IMR-90 (cell line): Measurements from ENCODE around the gene C2orf92. TPM values are rescaled to one million over a fixed set of nuclear protein-coding genes. Genes with fewer than 3 reads are reported as not detected.
A peak's percentile ranks its signal among the peaks of the same experiment; 100 is the strongest.

ENCODE experiments used
- ATAC-seq: fragments of 200-7000 bp; cut with Tn5 transposase; 2 replicates; pipeline ENCODE4 v1.9.1; 2020; ENCODE audit warnings: low read depth, mild to moderate bottlenecking, moderate library complexity
- BruUV-seq: library from RNA; stranded (reverse); fragments of 400-500 nt; replicated peaks from 2 replicates; lab custom pipeline; 2021; lab: Mats Ljungman, UMichigan
- CTCF ChIA-PET: fragments of 300-600 bp; formaldehyde crosslinking; extraction: SDS; loops from one replicate; lab custom pipeline; 2021; ENCODE audit warnings: antibody characterized with exemption; lab: Yijun Ruan, JAX
- POLR2A ChIA-PET: fragments of 300-600 bp; sonication (Branson Sonifier 250); formaldehyde crosslinking; loops from one replicate; lab custom pipeline; 2022; ENCODE audit warnings: antibody characterized with exemption; ENCODE audit not compliant: unreplicated experiment; lab: Charles Lee
- DNase-seq: peaks from one replicate; pipeline ENCODE4 v3.0.0; 2013
- H2AFZ ChIP-seq: replicated peaks from 2 replicates; pipeline ENCODE3; 2013; ENCODE audit warnings: low read length, mild to moderate bottlenecking; ENCODE audit not compliant: poor library complexity
- H2AK5ac ChIP-seq: 2 replicates; pipeline ENCODE4 v1.6.1; 2013; ENCODE audit warnings: low read depth, low read length, inconsistent platforms
- H2AK9ac ChIP-seq: replicated peaks from 2 replicates; pipeline ENCODE3; 2013; ENCODE audit warnings: mild to moderate bottlenecking, low read depth, low read length, moderate library complexity; ENCODE audit not compliant: poor library complexity
- H2BK120ac ChIP-seq: 2 replicates; pipeline ENCODE4 v1.6.1; 2013; ENCODE audit warnings: low read depth, low read length, inconsistent platforms
- H2BK15ac ChIP-seq: 3 replicates; pipeline ENCODE4 v1.6.1; 2013; ENCODE audit warnings: low read depth, low read length, inconsistent platforms
- H2BK20ac ChIP-seq: 2 replicates; pipeline ENCODE4 v1.6.1; 2013; ENCODE audit warnings: low read depth, mild to moderate bottlenecking, inconsistent platforms, low read length, moderate library complexity
- H2BK5ac ChIP-seq: 2 replicates; pipeline ENCODE4 v1.6.1; 2013; ENCODE audit warnings: mild to moderate bottlenecking, low read depth, low read length, inconsistent platforms; ENCODE audit not compliant: poor library complexity, severe bottlenecking
- H3K14ac ChIP-seq: replicated peaks from 2 replicates; pipeline ENCODE4 v1.6.1; 2013; ENCODE audit warnings: low read depth, low read length, inconsistent platforms
- H3K18ac ChIP-seq: 2 replicates; pipeline ENCODE4 v1.6.1; 2013; ENCODE audit warnings: low read depth, low read length, control low read depth
- H3K23ac ChIP-seq: 2 replicates; pipeline ENCODE4 v1.6.1; 2013; ENCODE audit warnings: low read depth, low read length, inconsistent platforms
- H3K27ac ChIP-seq: 2 replicates; pipeline ENCODE4 v1.5.1; 2013; ENCODE audit warnings: mild to moderate bottlenecking, control low read depth, low read length; ENCODE audit not compliant: insufficient read depth
- H3K27me3 ChIP-seq: 2 replicates; pipeline ENCODE4 v1.6.1; 2013; ENCODE audit warnings: low read length; ENCODE audit not compliant: control insufficient read depth, insufficient read depth
- H3K36me3 ChIP-seq: 2 replicates; pipeline ENCODE4 v1.6.1; 2013; ENCODE audit warnings: low read length, mixed read lengths; ENCODE audit not compliant: control insufficient read depth, insufficient read depth
- H3K4ac ChIP-seq: 2 replicates; pipeline ENCODE4 v1.6.1; 2013; ENCODE audit warnings: low read depth, low read length, inconsistent platforms
- H3K4me1 ChIP-seq: 2 replicates; pipeline ENCODE4 v1.6.1; 2013; ENCODE audit warnings: low read length, mixed read lengths; ENCODE audit not compliant: control insufficient read depth, insufficient read depth
- H3K4me2 ChIP-seq: 2 replicates; pipeline ENCODE4 v1.6.1; 2013; ENCODE audit warnings: low read depth, mild to moderate bottlenecking, control low read depth, low read length, moderate library complexity
- H3K4me3 ChIP-seq: 2 replicates; pipeline ENCODE4 v1.5.1; 2013; ENCODE audit warnings: low read depth, mild to moderate bottlenecking, control low read depth, low read length, moderate library complexity; ENCODE audit not compliant: insufficient read depth
- H3K56ac ChIP-seq: 2 replicates; pipeline ENCODE4 v1.6.1; 2013; ENCODE audit warnings: low read length, inconsistent platforms; ENCODE audit not compliant: insufficient read depth; ENCODE audit errors: extremely low read depth
- H3K79me1 ChIP-seq, 2 experiments: 2 replicates each; pipeline ENCODE4 v1.6.1; 2013; ENCODE audit warnings: low read length in 2 of 2, inconsistent platforms in 1 of 2, low read depth in 1 of 2
- H3K9ac ChIP-seq: 2 replicates; pipeline ENCODE4 v1.6.1; 2013; ENCODE audit warnings: low read depth, low read length, control low read depth
- H3K9me1 ChIP-seq: 2 replicates; pipeline ENCODE4 v1.6.1; 2013; ENCODE audit warnings: low read length, inconsistent platforms; ENCODE audit not compliant: insufficient read depth
- H3K9me3 ChIP-seq: 2 replicates; pipeline ENCODE4 v1.6.1; 2013; ENCODE audit warnings: low read length; ENCODE audit not compliant: control insufficient read depth, insufficient read depth
- H4K20me1 ChIP-seq: 2 replicates; pipeline ENCODE4 v1.6.1; 2013; ENCODE audit warnings: low read length, inconsistent platforms; ENCODE audit not compliant: insufficient read depth
- H4K5ac ChIP-seq: 2 replicates; pipeline ENCODE4 v1.6.1; 2013; ENCODE audit warnings: mild to moderate bottlenecking, low read depth, low read length, control low read depth
- H4K8ac ChIP-seq, 2 experiments: 2 replicates each; pipeline ENCODE4 v1.6.1; 2013; ENCODE audit warnings: low read depth in 2 of 2, low read length in 2 of 2, control low read depth in 1 of 2, inconsistent platforms in 1 of 2
- H4K91ac ChIP-seq: 2 replicates; pipeline ENCODE4 v1.6.1; 2013; ENCODE audit warnings: low read depth, low read length, inconsistent platforms; ENCODE audit not compliant: insufficient read depth
- BHLHE40 ChIP-seq: fragments of 150-350 bp; IDR thresholded peaks from 2 replicates; pipeline ENCODE4 v1.6.1; 2016; ENCODE audit warnings: mild to moderate bottlenecking, low read depth, low read length
- CEBPB ChIP-seq: IDR thresholded peaks from 2 replicates; pipeline ENCODE4 v1.6.1; 2012; ENCODE audit warnings: low read depth, low read length, improper control_type of control experiment
- CHD1 ChIP-seq: IDR thresholded peaks from 2 replicates; pipeline ENCODE4 v1.6.1; 2012; ENCODE audit warnings: low read depth, low read length, improper control_type of control experiment
- FOS ChIP-seq: fragments of 150-350 bp; IDR thresholded peaks from 2 replicates; pipeline ENCODE4 v1.6.1; 2016; ENCODE audit warnings: low read depth, low read length
- MAFK ChIP-seq: IDR thresholded peaks from 2 replicates; pipeline ENCODE4 v1.6.1; 2012; ENCODE audit warnings: low read depth, low read length, improper control_type of control experiment
- MAZ ChIP-seq: IDR thresholded peaks from 2 replicates; pipeline ENCODE4 v1.6.1; 2012; ENCODE audit warnings: low read depth, mild to moderate bottlenecking, low read length, improper control_type of control experiment, moderate library complexity, borderline replicate concordance
- MXI1 ChIP-seq: IDR thresholded peaks from 2 replicates; pipeline ENCODE4 v1.6.1; 2012; ENCODE audit warnings: low read depth, mild to moderate bottlenecking, low read length, moderate library complexity, borderline replicate concordance
- NFE2L2 ChIP-seq: fragments of 150-350 bp; IDR thresholded peaks from 2 replicates; pipeline ENCODE4 v1.6.1; 2016; ENCODE audit warnings: low read depth, mild to moderate bottlenecking, low read length
- POLR2A ChIP-seq: IDR thresholded peaks from 2 replicates; pipeline ENCODE4 v1.6.1; 2012; ENCODE audit warnings: mild to moderate bottlenecking, low read depth, low read length
- RAD21 ChIP-seq: IDR thresholded peaks from 2 replicates; pipeline ENCODE4 v1.6.1; 2012; ENCODE audit warnings: low read length, improper control_type of control experiment
- RCOR1 ChIP-seq: IDR thresholded peaks from 2 replicates; pipeline ENCODE4 v1.6.1; 2012; ENCODE audit warnings: mild to moderate bottlenecking, low read length, improper control_type of control experiment; ENCODE audit not compliant: insufficient replicate concordance
- RFX5 ChIP-seq: IDR thresholded peaks from 2 replicates; pipeline ENCODE4 v1.8.0; 2012; ENCODE audit warnings: low read depth, mild to moderate bottlenecking, low read length, moderate library complexity
- SMC3 ChIP-seq: fragments of 150-350 bp; IDR thresholded peaks from 2 replicates; pipeline ENCODE4 v1.6.1; 2016; ENCODE audit warnings: low read depth, mild to moderate bottlenecking, antibody characterized with exemption, low read length, moderate library complexity
- WGBS, 2 experiments: methylation state at CpG; one replicate each; pipeline versions ENCODE4 v1.1.5 to v1.1.7; 2013; ENCODE audit warnings: missing lambda C conversion rate in 2 of 2; ENCODE audit not compliant: insufficient read length in 1 of 2; ENCODE audit errors: extremely low coverage in 2 of 2; 5-methylcytosine and 5-hydroxymethylcytosine counted together
- dilution Hi-C: fragments of 300-500 bp; cut with HindIII; formaldehyde crosslinking; loops from one replicate; pipeline ENCODE4 v1.14.3; 2018; ENCODE audit warnings: low sequenced_read_pairs; ENCODE audit not compliant: unreplicated experiment
- in situ Hi-C: fragments of 300-500 bp; cut with MboI; formaldehyde crosslinking; loops from 3 replicates; pipeline ENCODE4 v1.14.3; 2019; ENCODE audit warnings: low sequenced_read_pairs, inconsistent platforms, mixed read lengths
- intact Hi-C: fragments of 100-400 bp; cut with micrococcal nuclease; formaldehyde crosslinking; loops from 2 replicates; pipeline ENCODE4 v1.10.0; 2022
- polyA plus RNA-seq, 3 experiments: library from polyadenylated mRNA; depleted of rRNA; stranded (reverse); fragments of >200 nt; gene quantifications; 2 replicates each; pipeline ENCODE4 v1.2.3, GENCODE V29; 2012; ENCODE audit warnings: low replicate concordance in 1 of 3
- total RNA-seq: library from RNA; depleted of rRNA; stranded (reverse); fragments of >200 nt; gene quantifications from 2 replicates; pipeline ENCODE4 v1.2.3, GENCODE V29; 2012
- TF ChIP-seq, protein P1 (sequence below): conservative IDR thresholded peaks from 2 replicates; pipeline ENCODE4 v1.5.1; 2012; ENCODE audit warnings: mild to moderate bottlenecking, low read depth, low read length, improper control_type of control experiment
- TF ChIP-seq, protein P2 (sequence below): fragments of 150-350 bp; IDR thresholded peaks from 2 replicates; pipeline ENCODE4 v1.6.1; 2016; ENCODE audit warnings: low read depth, mild to moderate bottlenecking, low read length, moderate library complexity, borderline replicate concordance
- TF ChIP-seq, protein P3 (sequence below): fragments of 150-350 bp; IDR thresholded peaks from 2 replicates; pipeline ENCODE4 v1.6.1; 2017; ENCODE audit warnings: mild to moderate bottlenecking, antibody characterized with exemption, low read length, low read depth

The C2orf92 gene
- total and polyA plus RNA-seq, 2 of the 4 experiments (the other 2 are of a cell fraction), result 0.90 to 2.5 TPM

DNA sequence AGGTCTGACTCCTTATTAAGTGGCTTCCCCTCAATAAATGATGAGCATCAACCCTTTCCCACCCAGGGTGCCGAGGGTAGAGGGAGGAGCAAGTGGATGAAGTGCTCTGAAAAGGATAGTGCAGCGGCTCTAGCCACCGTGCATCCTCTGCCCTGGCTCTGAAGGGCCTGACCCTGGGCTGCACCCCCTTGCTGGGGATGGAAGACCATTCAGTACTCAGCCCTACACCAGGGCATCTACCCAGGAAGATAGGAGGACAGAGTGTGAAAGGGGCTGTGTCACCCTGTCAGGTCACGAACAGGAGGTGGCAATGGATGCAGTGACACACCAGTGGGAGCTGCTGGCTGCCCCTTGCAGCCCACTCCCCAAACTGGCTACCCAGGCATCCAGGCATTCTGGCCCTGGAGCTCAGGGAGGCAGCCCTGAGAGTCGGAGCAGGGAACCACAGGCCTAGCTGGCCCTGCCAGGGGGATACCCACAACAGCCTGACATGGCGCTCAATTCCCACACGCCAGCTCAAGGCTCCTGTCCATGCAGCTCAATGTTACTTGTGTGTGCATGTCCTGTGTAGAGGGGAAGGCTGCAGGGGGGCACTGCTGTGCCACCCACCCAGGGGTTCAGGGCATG, 13.3 kb upstream of the C2orf92 start:
- Histone ChIP-seq H2AK5ac (no peak overlapping the region), H3K4me2 (no peak overlapping the region), H2AFZ (peak overlapping the region; percentile 24), H3K27ac (no peak overlapping the region), H4K20me1 (no peaks in the 10 kb centered on the region), H2BK20ac (no peak overlapping the region), H3K9me1 (peaks cover 6% of the 10 kb centered on the region; the same call in 1 of the 2 replicates), H3K9me3 (peaks cover 15% of the 10 kb centered on the region), H4K5ac (no peak overlapping the region), H3K79me1 (peaks cover under 1 to 30% of the 10 kb centered on the region in 2 experiments; a peak in 2 of 4 replicates), H3K27me3 (no peaks in the 10 kb centered on the region), H3K36me3 (peaks cover 45% of the 10 kb centered on the region), H4K8ac (no peak overlapping the region), H3K9ac (no peak overlapping the region), H2AK9ac (no peak overlapping the region), H3K56ac (no peak overlapping the region), H3K4me1 (peaks cover 1% of the 10 kb centered on the region; the same call in 1 of the 2 replicates), H3K18ac (no peak overlapping the region), H2BK120ac (no peak overlapping the region), H3K4me3 (no peak overlapping the region), H4K91ac (no peak overlapping the region), H3K4ac (no peak overlapping the region), H2BK5ac (no peak overlapping the region), H2BK15ac (no peak overlapping the region), H3K23ac (no peak overlapping the region), H3K14ac (no peak overlapping the region)
- ChIA-PET CTCF (no interaction called here), POLR2A (no interaction called here)
- dilution Hi-C loops, result no loop called here
- ATAC-seq, result no peak
- BruUV-seq, result TSS peak; percentile 85
- WGBS, 2 experiments, result no CpG with 5 or more reads among the region's 7 CpGs
- TF ChIP-seq MAFK, result no peak
- no peak for TF ChIP-seq CEBPB
- TF ChIP-seq SMC3, result no peak
- no peak for TF ChIP-seq MAZ
- TF ChIP-seq FOS, result no peak
- TF ChIP-seq, protein P1, sequence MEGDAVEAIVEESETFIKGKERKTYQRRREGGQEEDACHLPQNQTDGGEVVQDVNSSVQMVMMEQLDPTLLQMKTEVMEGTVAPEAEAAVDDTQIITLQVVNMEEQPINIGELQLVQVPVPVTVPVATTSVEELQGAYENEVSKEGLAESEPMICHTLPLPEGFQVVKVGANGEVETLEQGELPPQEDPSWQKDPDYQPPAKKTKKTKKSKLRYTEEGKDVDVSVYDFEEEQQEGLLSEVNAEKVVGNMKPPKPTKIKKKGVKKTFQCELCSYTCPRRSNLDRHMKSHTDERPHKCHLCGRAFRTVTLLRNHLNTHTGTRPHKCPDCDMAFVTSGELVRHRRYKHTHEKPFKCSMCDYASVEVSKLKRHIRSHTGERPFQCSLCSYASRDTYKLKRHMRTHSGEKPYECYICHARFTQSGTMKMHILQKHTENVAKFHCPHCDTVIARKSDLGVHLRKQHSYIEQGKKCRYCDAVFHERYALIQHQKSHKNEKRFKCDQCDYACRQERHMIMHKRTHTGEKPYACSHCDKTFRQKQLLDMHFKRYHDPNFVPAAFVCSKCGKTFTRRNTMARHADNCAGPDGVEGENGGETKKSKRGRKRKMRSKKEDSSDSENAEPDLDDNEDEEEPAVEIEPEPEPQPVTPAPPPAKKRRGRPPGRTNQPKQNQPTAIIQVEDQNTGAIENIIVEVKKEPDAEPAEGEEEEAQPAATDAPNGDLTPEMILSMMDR, result no peak
- TF ChIP-seq RAD21, result no peak
- no peak for TF ChIP-seq CHD1
- TF ChIP-seq, protein P2, sequence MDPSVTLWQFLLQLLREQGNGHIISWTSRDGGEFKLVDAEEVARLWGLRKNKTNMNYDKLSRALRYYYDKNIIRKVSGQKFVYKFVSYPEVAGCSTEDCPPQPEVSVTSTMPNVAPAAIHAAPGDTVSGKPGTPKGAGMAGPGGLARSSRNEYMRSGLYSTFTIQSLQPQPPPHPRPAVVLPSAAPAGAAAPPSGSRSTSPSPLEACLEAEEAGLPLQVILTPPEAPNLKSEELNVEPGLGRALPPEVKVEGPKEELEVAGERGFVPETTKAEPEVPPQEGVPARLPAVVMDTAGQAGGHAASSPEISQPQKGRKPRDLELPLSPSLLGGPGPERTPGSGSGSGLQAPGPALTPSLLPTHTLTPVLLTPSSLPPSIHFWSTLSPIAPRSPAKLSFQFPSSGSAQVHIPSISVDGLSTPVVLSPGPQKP, result no peak
- no peak for TF ChIP-seq POLR2A
- TF ChIP-seq NFE2L2, result no peak
- TF ChIP-seq, protein P3, sequence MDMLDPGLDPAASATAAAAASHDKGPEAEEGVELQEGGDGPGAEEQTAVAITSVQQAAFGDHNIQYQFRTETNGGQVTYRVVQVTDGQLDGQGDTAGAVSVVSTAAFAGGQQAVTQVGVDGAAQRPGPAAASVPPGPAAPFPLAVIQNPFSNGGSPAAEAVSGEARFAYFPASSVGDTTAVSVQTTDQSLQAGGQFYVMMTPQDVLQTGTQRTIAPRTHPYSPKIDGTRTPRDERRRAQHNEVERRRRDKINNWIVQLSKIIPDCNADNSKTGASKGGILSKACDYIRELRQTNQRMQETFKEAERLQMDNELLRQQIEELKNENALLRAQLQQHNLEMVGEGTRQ, result no peak
- TF ChIP-seq RCOR1, result no peak
- no peak for TF ChIP-seq MXI1
- TF ChIP-seq RFX5, result no peak
- no peak for TF ChIP-seq BHLHE40
- in situ Hi-C loops, result loop anchor here (25.0 kb wide), 1 partner anchor 1594 kb away; no protein-coding TSS in a partner anchor
- intact Hi-C loops, result no loop called here
- no peak for DNase-seq
